ENCODE data around the gene UVRAG.
A peak's percentile ranks its signal among the peaks of the same experiment; 100 is the strongest.

The UVRAG gene

DNA sequence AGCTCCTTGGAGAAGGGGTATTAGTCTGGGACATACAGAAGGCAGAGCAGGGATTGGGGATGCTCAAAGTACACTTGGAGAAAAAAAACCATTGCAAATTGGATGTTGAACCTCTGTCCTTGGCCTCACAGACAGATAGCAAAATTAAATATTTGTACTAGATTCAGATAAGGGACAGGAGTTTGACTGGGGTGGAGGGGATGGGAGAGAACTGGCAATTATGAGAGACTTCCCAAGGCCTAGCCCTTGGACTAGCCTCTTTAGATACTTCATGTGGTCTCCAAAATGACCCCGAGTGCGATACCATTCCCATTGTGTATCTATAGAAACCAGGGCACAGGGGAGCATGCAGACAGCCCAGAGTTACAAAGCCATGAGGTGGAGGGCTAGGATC lies 30.9 kb upstream of the UVRAG start:
- DNase-seq, result no peak

DNA sequence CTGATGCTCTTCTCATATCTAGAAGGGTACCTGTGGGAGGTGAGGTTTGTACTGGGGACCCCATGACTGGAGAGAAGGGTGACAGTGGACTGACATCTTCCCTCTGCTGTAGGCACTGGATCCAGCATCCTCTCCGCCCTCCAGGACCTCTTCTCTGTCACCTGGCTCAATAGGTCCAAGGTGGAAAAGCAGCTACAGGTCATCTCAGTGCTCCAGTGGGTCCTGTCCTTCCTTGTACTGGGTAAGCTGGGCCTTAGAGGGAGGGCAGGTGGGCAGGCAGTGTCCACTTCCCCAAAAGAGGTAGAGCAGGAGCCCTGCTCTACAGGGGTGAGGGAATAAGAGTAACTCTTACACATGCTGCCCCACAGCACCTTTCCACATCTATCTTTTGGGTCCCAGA lies 30.5 kb upstream of the UVRAG start:
- no peak for DNase-seq

DNA sequence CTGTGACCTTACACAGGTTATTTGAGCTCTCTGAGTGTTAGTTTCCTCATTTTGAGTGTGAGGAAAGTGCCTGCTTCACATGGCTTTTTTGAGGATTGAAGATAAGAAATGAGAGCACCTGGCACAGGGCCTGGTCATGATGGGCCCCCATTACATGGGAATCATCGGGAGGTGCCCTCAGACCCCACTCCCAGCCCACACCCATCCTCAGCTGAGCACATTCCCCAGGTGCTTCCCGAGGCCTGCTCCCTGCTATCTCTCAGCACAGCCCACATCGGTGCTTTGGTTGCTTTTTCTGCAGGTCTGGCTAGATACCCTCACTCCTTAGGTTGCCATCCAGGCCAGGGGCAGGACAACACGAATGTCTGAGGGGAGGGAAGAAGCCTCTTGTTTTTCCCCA lies 29.8 kb upstream of the UVRAG start:
- DNase-seq, result no peak

DNA sequence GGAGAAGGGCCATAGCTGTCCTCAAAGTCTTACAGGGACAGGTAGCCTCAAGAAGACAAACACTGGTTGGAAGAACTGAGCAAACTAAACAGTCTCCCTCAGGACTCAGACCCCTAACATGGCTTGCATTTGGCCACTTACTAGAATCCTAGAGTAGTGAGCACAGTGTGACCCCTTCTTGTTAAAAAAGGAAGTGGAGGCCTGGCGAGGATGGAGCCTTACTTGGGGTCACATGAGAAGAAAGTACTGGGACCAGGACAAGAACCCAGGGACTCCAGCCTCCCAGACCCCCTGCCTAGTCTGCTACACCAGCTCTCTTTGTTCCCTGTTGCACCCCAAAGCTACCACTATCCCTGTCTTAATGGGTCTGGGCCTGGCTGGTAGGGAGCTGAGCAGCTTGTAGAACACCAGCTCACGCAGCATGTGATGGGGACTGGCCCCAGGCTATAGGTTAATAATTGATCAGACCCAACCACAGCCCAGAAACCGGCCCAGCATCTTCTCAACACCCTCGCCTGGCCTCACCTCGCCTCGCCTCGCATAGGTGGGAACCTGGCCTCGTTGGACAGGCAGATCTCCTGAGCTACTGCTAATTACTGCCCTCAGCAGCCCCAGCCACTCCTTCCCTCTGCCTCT lies 28.8 kb upstream of the UVRAG start:
- DNase-seq, result no peak

DNA sequence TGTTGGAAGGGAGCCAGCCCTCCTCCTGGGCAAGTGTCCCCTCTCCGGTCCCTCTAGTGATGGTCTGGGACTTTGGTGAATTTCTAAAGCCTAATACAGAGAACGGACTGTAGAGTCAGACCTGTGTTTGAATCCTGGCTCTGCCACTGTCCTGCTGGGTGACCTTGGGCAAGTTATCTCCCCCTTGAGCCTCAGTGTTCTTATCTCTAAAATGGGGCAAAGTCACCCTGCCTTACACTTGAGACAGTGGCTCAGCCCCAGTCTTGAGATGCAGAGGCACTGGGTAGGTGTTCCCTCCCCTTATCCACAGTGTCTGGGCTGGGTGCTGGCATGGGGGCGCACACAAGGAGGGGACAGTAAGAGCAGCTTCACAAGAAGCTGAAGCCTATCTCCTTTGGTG lies 25.5 kb upstream of the UVRAG start:
- DNase-seq, result no peak

DNA sequence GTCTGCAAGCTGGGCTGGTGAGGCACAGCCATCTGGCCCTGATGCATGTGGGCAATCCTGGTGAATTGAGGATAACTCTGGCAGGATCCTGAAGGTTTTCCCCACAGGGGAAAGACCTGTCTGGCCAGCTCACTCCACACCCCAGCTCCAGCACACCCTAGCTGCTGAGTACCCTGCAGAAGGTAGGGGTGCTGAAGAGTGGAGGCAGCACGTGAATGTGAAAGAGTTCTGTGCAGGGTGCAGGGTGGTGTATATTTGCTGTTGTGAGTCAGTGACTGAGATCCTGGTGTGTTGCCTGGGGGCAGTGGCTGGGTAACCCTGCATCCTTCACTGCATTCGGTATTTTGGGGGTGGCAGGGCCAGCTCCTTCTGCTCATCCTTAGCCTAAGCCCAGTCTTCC lies 24.0 kb upstream of the UVRAG start:
- DNase-seq, result no peak

DNA sequence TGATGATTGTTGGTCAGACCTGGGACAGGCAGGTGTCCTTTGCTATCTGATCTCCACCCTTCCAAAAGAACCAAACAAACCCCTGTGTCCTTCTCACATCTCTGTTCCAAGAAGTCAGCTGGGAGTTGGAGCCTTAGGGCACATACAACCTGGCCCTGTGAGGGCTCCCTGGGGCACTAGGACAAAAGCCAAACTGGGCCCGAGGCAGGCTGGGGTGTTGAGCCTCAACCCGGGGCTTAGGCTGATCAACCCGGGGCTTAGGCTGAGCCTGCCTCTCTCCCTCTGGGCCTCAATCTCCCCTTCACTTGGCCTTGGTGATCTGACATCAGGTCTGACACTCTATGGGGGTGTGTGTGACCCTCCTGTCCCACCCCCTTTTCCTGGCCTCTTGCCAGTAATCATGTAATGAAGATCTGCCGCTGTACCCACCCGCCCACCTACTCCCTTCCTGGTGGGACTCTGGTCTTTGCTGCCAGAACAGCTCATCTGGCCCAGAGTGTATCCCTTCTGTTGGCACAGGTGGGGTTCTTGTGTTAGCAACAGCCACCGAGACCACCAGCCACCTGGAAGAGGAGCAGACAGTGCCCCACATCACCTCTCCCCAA lies 22.8 kb upstream of the UVRAG start:
- no peak for DNase-seq

DNA sequence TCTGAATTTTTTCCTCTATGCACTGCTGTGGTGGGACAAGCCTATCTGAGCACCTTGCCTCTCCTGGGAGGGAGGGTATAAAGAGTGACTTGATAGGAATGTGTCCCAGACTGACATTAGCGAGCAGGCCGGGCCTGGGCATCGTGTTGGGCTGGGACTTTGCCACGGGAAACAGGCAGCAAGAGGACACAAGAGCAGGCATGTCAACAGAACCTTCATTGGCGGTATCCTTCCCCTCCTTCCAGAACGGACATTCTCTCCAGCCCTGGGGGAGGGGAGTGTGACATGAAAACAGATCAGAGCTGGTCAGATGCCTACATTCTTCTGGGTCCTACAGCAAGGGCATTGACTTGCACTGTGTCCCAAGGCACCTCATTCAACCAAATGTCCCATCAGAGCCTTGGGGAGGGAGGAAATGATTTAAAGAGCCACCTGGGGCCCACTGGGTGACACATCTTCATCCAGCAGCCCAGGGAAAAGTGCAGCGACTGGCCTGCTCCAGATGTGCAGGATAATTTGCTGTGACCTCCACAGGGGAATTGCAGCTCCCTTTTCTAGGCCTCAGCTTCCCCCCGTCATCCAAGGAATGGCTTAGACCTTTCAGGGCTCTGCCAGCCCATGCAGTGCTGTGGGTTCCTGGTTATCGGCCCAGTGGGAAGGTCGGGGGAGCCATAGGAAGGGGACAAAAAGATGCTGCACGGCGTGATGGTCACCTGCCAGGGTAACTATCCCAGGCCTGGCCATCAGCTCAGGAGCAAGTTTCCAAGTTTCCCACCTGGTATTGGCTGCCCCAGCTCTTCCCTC lies 21.8 kb upstream of the UVRAG start:
- no peak for DNase-seq

DNA sequence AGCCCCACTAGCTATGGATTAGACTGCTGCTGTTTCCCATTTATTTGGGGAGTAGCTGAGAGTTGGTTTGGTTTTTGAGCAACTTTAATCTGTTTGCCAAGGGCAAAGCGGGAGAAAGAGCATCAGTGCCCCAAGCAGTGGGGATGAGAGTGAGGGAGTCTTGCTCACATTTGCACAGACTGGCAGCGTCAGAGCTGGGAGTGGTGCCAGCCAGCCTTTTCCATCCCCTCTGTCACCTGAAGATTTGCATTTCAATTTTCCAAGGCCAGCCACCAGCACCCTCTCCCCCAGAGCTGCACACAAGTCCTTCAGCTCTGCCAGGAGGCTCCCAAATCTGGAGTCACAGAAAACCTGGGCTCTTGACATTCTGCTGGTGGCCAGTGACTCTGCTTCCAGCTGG lies 21.0 kb upstream of the UVRAG start:
- DNase-seq, result no peak

DNA sequence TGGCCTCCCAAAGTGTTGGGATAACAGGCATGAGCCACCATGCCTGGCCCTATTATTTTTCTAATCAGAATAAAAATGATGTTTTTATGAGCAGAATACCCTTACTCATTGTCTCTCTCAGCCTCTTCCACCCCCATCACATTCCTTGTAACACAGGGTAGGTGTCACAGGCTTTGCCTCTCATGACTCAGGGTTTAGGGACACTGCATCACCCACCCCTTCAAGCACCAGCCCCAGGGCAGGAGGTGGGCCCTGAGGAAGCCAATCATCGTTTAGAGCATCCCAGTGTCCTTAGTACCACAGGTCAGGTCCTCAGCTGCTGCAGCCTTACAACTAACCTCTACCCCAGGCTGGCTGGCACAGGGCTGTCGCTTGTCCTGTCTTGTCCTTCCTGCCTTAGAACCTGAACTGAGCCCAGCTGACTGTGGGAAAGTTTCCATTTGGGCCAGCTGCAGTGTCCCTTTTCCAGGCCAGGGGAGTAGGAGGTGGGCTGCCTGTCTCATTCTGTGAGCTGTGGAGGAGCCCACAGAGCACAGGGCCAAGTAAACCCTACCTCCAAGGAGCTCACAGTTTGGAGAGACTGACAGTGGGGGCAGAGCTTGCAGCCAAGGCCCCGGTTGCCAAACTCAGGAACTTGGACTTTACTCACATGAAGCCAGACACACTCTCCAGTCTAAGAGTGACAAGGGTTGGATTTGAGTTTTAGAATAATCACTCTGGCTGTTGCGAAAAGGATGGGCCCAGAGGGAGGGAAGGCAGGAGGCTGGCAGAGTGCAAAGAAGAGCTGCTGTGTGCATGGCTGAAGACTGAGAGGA lies 19.5 kb upstream of the UVRAG start:
- no peak for DNase-seq

DNA sequence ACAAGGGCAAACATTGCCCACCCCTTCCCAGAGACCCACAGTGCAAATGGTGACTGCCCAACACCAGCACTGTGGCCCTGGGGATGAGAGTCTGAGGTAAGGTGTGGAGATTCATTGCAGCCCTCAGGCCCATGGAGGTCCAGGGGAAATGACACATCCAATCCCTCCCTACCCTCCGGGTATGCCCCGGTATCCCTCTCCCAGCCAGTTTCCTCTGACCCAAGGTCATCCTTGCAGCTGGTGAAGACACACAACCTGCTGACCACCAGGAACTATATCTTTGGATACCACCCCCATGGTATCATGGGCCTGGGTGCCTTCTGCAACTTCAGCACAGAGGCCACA lies 18.9 kb upstream of the UVRAG start:
- no peak for DNase-seq

DNA sequence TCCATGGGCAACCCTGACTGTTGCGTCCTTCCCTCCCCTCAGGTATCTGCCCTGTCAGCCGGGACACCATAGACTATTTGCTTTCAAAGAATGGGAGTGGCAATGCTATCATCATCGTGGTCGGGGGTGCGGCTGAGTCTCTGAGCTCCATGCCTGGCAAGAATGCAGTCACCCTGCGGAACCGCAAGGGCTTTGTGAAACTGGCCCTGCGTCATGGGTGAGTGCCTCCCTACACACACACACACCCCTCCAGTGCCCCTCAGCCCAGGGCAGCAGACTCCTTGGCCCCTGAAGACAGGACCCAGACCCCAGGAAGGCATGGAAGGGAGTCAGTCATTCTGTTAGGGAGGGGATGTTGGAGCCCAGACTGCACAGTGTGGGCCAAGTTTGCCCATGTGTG lies 17.9 kb upstream of the UVRAG start:
- no peak for DNase-seq

DNA sequence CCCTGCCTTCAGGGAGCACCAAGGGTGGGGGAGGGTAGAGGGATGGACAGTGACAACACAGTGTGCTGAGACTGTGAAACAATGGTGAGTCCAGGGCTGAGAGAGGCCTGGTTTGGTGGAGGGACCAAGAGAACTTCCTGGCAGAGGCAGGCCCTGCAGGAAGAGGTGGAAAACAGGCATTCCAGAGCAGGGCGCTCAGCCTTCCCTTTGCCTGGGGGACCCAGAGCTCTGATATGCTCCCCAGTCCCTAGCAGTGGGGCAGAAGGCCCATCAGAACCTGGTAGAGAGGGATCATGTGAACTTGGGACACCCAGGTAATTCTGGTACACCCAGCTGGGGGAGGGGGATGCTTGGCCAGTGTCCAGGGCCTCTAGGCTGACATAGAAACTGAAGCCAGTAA lies 17.2 kb upstream of the UVRAG start:
- no peak for DNase-seq

DNA sequence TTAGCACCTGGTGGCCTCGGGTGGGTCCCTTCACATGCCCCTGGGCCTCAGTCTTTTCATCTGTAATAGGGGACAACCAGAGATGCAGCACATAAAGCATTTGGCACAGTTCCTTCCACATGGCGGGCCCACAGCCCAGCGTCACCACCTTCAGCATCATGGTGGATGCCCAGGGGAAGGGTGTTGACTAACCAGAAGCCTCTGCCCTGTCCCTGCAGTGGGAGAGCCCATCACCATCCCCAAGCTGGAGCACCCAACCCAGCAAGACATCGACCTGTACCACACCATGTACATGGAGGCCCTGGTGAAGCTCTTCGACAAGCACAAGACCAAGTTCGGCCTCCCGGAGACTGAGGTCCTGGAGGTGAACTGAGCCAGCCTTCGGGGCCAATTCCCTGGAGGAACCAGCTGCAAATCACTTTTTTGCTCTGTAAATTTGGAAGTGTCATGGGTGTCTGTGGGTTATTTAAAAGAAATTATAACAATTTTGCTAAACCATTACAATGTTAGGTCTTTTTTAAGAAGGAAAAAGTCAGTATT lies 14.8 kb upstream of the UVRAG start:
- no peak for DNase-seq

DNA sequence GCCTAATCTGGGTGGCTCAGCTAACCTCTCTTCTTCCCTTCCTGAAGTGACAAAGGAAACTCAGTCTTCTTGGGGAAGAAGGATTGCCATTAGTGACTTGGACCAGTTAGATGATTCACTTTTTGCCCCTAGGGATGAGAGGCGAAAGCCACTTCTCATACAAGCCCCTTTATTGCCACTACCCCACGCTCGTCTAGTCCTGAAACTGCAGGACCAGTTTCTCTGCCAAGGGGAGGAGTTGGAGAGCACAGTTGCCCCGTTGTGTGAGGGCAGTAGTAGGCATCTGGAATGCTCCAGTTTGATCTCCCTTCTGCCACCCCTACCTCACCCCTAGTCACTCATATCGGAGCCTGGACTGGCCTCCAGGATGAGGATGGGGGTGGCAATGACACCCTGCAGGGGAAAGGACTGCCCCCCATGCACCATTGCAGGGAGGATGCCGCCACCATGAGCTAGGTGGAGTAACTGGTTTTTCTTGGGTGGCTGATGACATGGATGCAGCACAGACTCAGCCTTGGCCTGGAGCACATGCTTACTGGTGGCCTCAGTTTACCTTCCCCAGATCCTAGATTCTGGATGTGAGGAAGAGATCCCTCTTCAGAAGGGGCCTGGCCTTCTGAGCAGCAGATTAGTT lies 14.2 kb upstream of the UVRAG start:
- DNase-seq, result no peak

DNA sequence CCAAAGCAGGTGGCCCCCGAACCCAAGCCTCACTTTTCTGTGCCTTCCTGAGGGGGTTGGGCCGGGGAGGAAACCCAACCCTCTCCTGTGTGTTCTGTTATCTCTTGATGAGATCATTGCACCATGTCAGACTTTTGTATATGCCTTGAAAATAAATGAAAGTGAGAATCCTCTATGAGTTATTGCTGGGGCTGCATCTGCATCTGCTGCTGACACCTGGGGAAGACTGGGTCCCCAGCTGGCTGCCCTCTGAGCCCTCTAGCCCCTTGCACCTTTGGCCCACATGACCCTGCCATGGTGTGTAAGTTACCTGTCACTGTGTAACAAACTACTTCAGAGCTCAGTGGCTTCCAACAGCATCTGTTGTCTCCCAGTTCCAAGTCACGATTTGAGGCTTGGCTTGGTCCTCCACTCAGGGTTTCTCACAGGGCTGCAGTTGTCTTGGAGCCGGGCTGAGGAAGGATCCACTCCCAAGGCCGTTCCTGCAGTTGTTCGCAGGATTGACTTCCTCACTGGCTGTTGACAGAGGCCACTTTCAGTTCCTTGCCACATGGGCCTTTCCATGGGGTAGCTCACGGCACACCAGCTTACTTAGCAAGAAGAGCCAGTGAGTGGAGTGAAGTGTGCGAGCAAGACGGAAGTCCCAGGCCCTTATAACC lies 13.5 kb upstream of the UVRAG start:
- DNase-seq, result no peak

DNA sequence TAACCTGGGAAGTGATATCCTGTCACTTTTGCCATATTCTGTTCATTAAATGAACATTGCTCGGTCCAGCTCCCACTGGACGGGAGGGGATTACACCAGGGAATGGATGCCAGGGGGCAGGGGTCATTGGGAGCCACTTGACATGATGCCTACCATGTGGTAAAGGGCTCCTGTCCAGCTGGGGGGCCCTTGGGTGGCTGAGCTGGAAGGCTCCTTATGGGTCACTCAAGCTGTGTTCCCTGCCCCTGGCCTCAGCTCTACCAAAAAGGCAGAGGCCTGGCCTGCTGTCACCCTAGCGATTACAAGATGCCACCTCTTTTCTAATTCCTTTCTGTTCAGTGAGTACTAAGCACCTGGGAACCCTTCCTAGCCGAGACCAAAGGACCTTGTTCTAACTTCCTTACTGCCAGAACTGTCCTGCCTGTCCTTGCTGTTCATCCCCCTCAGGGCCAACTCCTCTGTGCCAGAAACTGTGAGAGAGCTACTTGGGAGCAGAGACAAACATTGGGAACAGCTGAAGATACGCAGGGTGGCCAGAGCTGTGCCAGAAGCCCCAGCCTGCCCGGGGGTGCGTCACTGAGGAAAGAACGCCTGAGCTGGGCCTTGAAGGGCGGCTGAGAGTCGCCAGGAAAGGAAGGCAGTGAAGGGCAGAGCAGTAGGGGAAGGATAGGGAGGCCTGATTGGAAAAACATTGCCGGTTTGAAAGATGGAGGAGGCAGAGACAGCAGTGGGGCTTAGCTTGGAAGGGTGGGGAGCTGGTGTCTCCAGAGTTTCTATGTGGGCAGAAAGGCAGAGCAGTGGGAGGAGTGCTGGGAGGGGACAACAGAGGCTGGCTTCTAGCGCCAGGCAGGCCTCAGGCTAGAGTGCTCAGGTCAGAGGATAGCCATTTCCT lies 12.7 kb upstream of the UVRAG start:
- DNase-seq, result no peak

DNA sequence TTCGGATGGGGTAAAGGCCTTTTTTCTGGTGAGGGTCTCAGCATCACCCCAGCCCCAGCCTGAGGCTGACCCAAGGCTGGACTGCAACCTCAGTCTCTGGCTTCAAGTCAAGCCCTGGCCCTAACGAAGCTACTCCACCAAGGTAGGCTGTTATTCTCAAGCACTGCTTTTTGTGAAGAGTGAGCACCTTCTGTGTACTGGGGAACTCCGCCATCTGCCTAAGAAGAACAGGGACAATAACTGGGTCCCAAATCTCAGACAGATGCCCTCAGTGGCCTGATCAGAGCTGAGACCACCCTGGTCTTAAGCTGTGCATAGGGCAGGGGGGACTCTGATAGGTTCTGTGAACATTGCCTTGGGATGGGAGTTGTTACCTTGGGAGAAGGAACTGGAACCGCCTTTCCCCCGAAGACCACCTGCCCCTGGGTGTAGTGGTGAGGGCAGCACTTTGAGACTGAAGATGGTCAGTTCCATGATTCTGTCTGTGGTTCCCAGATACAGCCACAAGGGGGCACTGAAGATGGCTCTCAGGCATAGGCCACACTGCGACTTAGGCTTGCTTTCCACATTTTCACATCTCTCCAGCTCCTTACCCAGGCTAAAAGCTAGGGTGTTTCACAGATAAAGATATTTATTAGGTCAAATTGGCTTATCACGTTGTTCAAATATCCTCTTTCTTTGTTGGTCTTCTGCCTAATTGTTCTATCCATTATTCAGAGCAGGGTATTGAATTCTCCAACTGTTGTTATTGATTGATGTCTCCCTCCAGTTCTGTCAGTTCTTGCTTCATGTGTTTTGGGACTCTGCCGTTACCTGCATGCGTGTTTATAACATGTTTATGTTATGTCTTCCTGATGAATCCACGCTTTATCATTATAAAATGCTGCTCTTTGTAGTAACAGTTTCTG lies 11.8 kb upstream of the UVRAG start:
- DNase-seq, result peak; percentile 49

DNA sequence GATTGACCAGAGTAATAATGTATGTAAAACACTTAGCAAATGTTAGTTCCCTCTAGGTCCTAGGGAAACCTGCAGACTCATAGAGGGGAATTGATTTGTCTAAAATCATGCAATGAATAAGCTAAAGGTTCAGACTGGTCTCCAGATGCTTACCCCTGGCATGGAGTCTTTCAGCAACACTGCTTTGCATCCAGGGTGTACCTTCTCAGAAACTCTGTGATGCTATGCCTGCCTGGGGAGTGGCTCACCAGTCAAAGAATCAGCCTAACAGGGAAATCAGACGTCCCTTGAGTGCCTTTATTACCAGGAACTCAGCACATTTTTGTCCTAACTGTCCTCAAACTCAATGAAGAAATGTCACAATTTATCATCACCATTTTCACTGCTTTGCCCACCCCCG lies 5.9 kb upstream of the UVRAG start:
- no peak for DNase-seq

DNA sequence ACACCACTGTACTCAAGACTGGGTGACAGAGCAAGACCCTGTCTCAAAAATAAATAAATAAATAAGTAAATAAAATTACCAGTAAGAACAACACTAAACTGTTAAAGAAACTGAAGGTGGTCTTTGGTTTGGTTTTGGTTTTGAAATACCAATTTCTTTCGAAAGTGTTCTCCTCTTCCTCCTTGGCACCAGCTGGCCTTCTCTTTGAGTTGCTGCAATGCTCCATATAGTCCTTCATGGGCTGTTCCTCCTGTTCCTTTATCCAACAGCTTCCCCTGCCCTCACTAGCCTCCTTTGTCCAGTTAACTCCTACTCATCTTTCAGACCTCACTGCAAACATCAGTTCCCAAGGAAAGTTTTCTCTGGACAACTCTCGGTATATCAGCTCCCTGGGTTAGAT lies 5.0 kb upstream of the UVRAG start:
- DNase-seq, result no peak
